Measurements from ENCODE around the gene MRPL49. TPM values are rescaled to one million over a fixed set of nuclear protein-coding genes. Genes with fewer than 3 reads are reported as not detected.

MRPL49 gene
- total and polyA plus RNA-seq, 2 of the 8 experiments (the other 6 are each of a cell fraction or from before 2014, with no cell fraction given): 54.0 to 84.8 TPM

- TF ChIP-seq CTCF (IDR thresholded peaks at IDR 0.05; ENCODE audit: control extremely low read depth in 1 of 3, insufficient read depth in 1 of 3, low read depth in 1 of 3, low read length in 3 of 3): peak in 2 of 3 experiments; percentile 84 to 98; a peak in 3 of 4 replicates
- no peak for TF ChIP-seq GTF2F1 (IDR thresholded peaks at IDR 0.05; ENCODE audit: borderline replicate concordance, low read depth, low read length)
- TF ChIP-seq BRCA1 (IDR thresholded peaks at IDR 0.05; ENCODE audit: low read depth, low read length): no peak
- no peak for TF ChIP-seq SIRT6 (IDR thresholded peaks at IDR 0.05; ENCODE audit: low read length)
- no peak for TF ChIP-seq SP1 (IDR thresholded peaks at IDR 0.05; ENCODE audit: low read depth, low read length)
- TF ChIP-seq RBBP5 (IDR thresholded peaks at IDR 0.05; ENCODE audit: borderline replicate concordance, low read depth, low read length): no peak
- TF ChIP-seq EZH2 (IDR thresholded peaks at IDR 0.05; ENCODE audit: low read depth, low read length, severe bottlenecking): no peak
- TF ChIP-seq ZNF274 (IDR thresholded peaks at IDR 0.05; ENCODE audit: borderline replicate concordance, extremely low read depth, low read length): no peak
- TF ChIP-seq JUND (IDR thresholded peaks at IDR 0.05; ENCODE audit: low read length): no peak
- no peak for TF ChIP-seq SIX5 (IDR thresholded peaks at IDR 0.05; ENCODE audit: low read depth, low read length)
- no peak for TF ChIP-seq PHF8 (conservative IDR thresholded peaks at IDR 0.05; ENCODE audit: low read depth, low read length)
- TF ChIP-seq SP4 (IDR thresholded peaks at IDR 0.05; ENCODE audit: low read length): no peak; the same call in 1 of the 2 replicates
- TF ChIP-seq TAF1 (IDR thresholded peaks at IDR 0.05; ENCODE audit: low read depth, low read length): no peak
- no peak for TF ChIP-seq HDAC2 (IDR thresholded peaks at IDR 0.05; ENCODE audit: borderline replicate concordance in 1 of 2, low read depth in 2 of 2, low read length in 2 of 2)
- TF ChIP-seq SAP30 (IDR thresholded peaks at IDR 0.05; ENCODE audit: insufficient read depth, insufficient replicate concordance, low read length): no peak
- no peak for TF ChIP-seq CBX8 (IDR thresholded peaks at IDR 0.05; ENCODE audit: borderline replicate concordance, low read depth, low read length)
- TF ChIP-seq FOSL1 (IDR thresholded peaks at IDR 0.05; ENCODE audit: insufficient read depth, low read depth, low read length): no peak
- TF ChIP-seq ATF3 (IDR thresholded peaks at IDR 0.05; ENCODE audit: insufficient read depth, low read depth, low read length): no peak
- no peak for TF ChIP-seq TAF7 (optimal IDR thresholded peaks at IDR 0.05; ENCODE audit: borderline replicate concordance, low read depth, low read length)
- TF ChIP-seq GABPA (IDR thresholded peaks at IDR 0.05; ENCODE audit: borderline replicate concordance, insufficient read depth, low read length): peak; percentile 15; the same call in 1 of the 2 replicates
- no peak for TF ChIP-seq EP300 (IDR thresholded peaks at IDR 0.05; ENCODE audit: borderline replicate concordance in 1 of 2, low read depth in 2 of 2, low read length in 2 of 2)
- no peak for TF ChIP-seq ASH2L (IDR thresholded peaks at IDR 0.05; ENCODE audit: low read length)
These were observed 11.7 kb upstream of the MRPL49 start (continued) for GRCh38 chr11:65110354-65110861.

Measured in H1 (cell line).